ENCODE measurements around the gene LBX1. TPM values are rescaled to one million over a fixed set of nuclear protein-coding genes. Genes with fewer than 3 reads are reported as not detected.

The LBX1 gene
- total RNA-seq, 2 experiments from 2014 or later: not detected

DNA sequence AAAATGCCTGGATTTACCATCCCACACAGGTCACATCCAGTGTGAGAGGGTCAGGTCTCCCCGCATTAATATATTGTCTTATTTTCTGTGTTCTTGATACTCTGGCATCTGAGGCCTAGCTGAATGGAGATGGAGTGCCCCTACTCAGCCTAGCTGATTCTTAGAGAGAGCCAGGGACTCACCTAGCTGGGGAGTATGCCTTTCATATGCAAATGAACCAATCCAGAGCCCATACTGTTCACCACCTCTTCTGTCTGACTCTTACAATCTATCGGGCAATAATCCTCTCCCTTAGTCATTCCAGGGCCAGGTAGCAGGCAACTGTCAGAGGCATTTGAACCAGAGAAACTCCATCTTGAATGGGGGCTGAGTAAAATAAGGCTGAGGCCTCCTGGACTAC lies 46.3 kb downstream of the LBX1 start:
- DNase-seq: no peak
- no peaks in the 10 kb centered on the region for H3K36me3 Mint-ChIP-seq
- intact Hi-C loops (cut with micrococcal nuclease): no loop called here
- H3K4me1 Mint-ChIP-seq (ENCODE audit: low read depth): no peaks in the 10 kb centered on the region
- POLR2A ChIA-PET: no interaction called here
- no peaks in the 10 kb centered on the region for H3K9me3 Mint-ChIP-seq
- CTCF ChIA-PET: interaction anchor here (2.2 kb wide), 1 partner anchor 41 kb away, joined by 5 read pairs; no protein-coding TSS in a partner anchor
- H3K27ac Mint-ChIP-seq: no peak overlapping the region
- peaks cover 27% of the 10 kb centered on the region for H3K27me3 Mint-ChIP-seq
- H3K4me3 Mint-ChIP-seq: no peak overlapping the region

Other genes starting within 250 kb of the LBX1 start
- gene MRPL43, start 242.0 kb downstream of the LBX1 start, total RNA-seq: 10 to 100 TPM; 47.0 to 50.1 TPM
- gene TWNK, start 241.9 kb downstream of the LBX1 start, total RNA-seq: 10 to 100 TPM; 12.8 to 14.0 TPM
- 10 to 100 TPM; 12.0 to 12.5 TPM for gene LZTS2, start 229.7 kb downstream of the LBX1 start, total RNA-seq
- gene PDZD7, start 198.3 kb downstream of the LBX1 start, total RNA-seq: under 1 TPM; 0.31 to 0.93 TPM
- 10 to 100 TPM; 40.4 to 41.9 TPM for gene SFXN3, start 198.2 kb downstream of the LBX1 start, total RNA-seq
- 1 to 10 TPM in 1 of 2 experiments, under 1 TPM in 1; 0.58 to 1.3 TPM for gene KAZALD1, start 167.5 kb downstream of the LBX1 start, total RNA-seq
- not detected for gene TLX1, start 98.2 kb downstream of the LBX1 start, total RNA-seq
- 10 to 100 TPM; 18.2 to 18.6 TPM for gene BTRC, start 124.7 kb upstream of the LBX1 start, total RNA-seq